Heart right ventricle (tissue), 16 donors: ENCODE results near the gene NDUFAF2. TPM values are rescaled to one million over a fixed set of nuclear protein-coding genes. Genes with fewer than 3 reads are reported as not detected.
"Not testable (repeated sequence)": the region's sequence is repeated elsewhere in the genome, so short reads cannot be mapped to it uniquely, and the experiment has no call there.

Source experiments
- ATAC-seq, 8 donors: fragments of 200-7000 bp; cut with Tn5 transposase; one replicate each; pipeline ENCODE4 v1.9.1; 2020; ENCODE audit warnings: mild to moderate bottlenecking in 8 of 8, moderate library complexity in 8 of 8, moderate number of reproducible peaks in 1 of 8
- DNase-seq, 2 donors: peaks; one replicate each; pipeline ENCODE4 v3.0.0-alpha.2; 2020
- H3K27ac ChIP-seq, 10 donors: fragments of 200-600 bp; sonication (generic) in 2 of 10; one replicate each; pipeline versions ENCODE4 v1.5.0 to v1.8.0; 2020 to 2022; ENCODE audit warnings: mild to moderate bottlenecking in 3 of 10
- H3K27me3 ChIP-seq, 7 donors: fragments of 200-600 bp; one replicate each; pipeline ENCODE4 v1.8.0; 2021 to 2022; ENCODE audit warnings: mild to moderate bottlenecking in 2 of 7
- H3K36me3 ChIP-seq, 9 donors: fragments of 200-600 bp; sonication (generic) in 1 of 9; one replicate each; pipeline versions ENCODE4 v1.5.0 to v1.8.0; 2020 to 2022; ENCODE audit warnings: mild to moderate bottlenecking in 2 of 9
- H3K4me1 ChIP-seq, 9 donors: fragments of 200-600 bp; sonication (generic) in 1 of 9; one replicate each; pipeline versions ENCODE4 v1.5.0 to v1.8.0; 2020 to 2022; ENCODE audit warnings: mild to moderate bottlenecking in 4 of 9
- H3K4me3 ChIP-seq, 10 donors: fragments of 200-600 bp; sonication (generic) in 2 of 10; one replicate each; pipeline versions ENCODE4 v1.5.0 to v1.8.0; 2020 to 2022; ENCODE audit warnings: mild to moderate bottlenecking in 7 of 10, moderate library complexity in 2 of 10
- H3K9me3 ChIP-seq, 11 donors: fragments of 200-600 bp in 10 of 11; sonication (generic) in 2 of 11; one replicate each; pipeline versions ENCODE4 v1.5.0 to v1.8.0; 2013 to 2022; ENCODE audit warnings: mild to moderate bottlenecking in 2 of 11, control low read depth in 1 of 11, moderate library complexity in 1 of 11
- CTCF ChIP-seq, 9 donors: fragments of 200-600 bp; sonication (generic) in 2 of 9; IDR thresholded peaks; one replicate each; pipeline versions ENCODE4 v1.5.0 to v1.8.0; 2021 to 2022; ENCODE audit warnings: antibody characterized with exemption in 9 of 9, mild to moderate bottlenecking in 5 of 9, moderate library complexity in 1 of 9
- WGBS, 2 donors: extraction: QIAGEN DNeasy Blood & Tissue Kit; methylation state at CpG; one replicate each; pipeline ENCODE4 v1.1.7; 2013; ENCODE audit warnings: inconsistent platforms in 1 of 2; 5-methylcytosine and 5-hydroxymethylcytosine counted together
- intact Hi-C, 10 donors: fragments of 100-400 bp; cut with DNase I; formaldehyde crosslinking; loops; one replicate each; pipeline versions ENCODE4 v1.11.1 to v1.14.2; 2022
- polyA plus RNA-seq, 2 donors: library from polyadenylated mRNA; stranded (reverse); fragments of 200-250 nt; gene quantifications; one replicate each; pipeline ENCODE4 v1.2.3, GENCODE V29; 2013
- total RNA-seq, 10 donors: library from RNA; stranded (reverse); fragmentation: NEBNext Ultra II Directional in 3 of 10; extraction: Animal tissue kit (Norgen Biotek cat#: 25700) in 3 of 10; gene quantifications; one replicate each; pipeline versions ENCODE4 v1.2.1 to v1.2.4, GENCODE V29; 2021 to 2023
- donor health status: Arrhythmogenic right ventricular cardiomyopathy.
- donor health status: ischemic (EF 13 %, LVEDD 7.1; RV severe dilation, severe dysfunction).
- donor health status: healthy with polysubstance abuse.
- donor health status: DM: no; HTN: yes; CAD: no.
- donor health status: DM: no; HTN: no; CAD: no.
- donor health status: ischemic (EF 25% LVEDD 6.9; RV normal size, moderate dysfunction).
- donor health status: ischemic (EF 25% LVEDD 5.7; RV mildly dilated, moderate dysfunction).
- donor health status: healthy.
- donor health status: DM: yes; HTN: yes; CAD: no.
- donor health status: Ischemic cardiomyopathy.
- donor health status: ischemic (EF 35%, LVEDD 5.7; RV mildly dilated, moderate dysfunction).
- donor health status: nonischemic (EF 11% LVEDD 7.7; RV severe dilation, severe dysfunction).
- donor health status: DM: yes; HTN: yes; CAD: no.
- donor health status: PGD.
- donor health status: ischemic (EF 29% LVEDD 5.4; RV normal size, mild dysfunction).
- donor health status: nonischemic (EF 23%, LVEDD 6.1; RV moderate dilation, normal function).

The NDUFAF2 gene
- total and polyA plus RNA-seq, 12 donors = 23.0 to 96.5 (median 32.0) TPM

- TF ChIP-seq CTCF (IDR thresholded peaks at IDR 0.05) = no peak
- DNase-seq = no peak
- Histone ChIP-seq H3K4me3 (no peak overlapping the region), H3K27me3 (no peaks in the 10 kb centered on the region), H3K27ac (no peak overlapping the region), H3K4me1 (peaks cover 0 to 13% (median 3%) of the 10 kb centered on the region in 9 donors), H3K36me3 (no peaks in the 10 kb centered on the region), H3K9me3 (peaks cover 0 to 38% (median 13%) of the 10 kb centered on the region in 11 donors)
- WGBS, 2 donors = 62 to 73% methylated on average over 3 of the region's 3 CpGs
- intact Hi-C loops = no loop called here
- ATAC-seq = no peak
Measured at GRCh38 chr5:60972231-60972630, 27.2 kb downstream of the NDUFAF2 start.

GRCh38 chr5:60977956-60978737 is 33.1 kb downstream of the NDUFAF2 start:
- no peak overlapping the region for H3K27ac ChIP-seq
- H3K27me3 ChIP-seq = no peaks in the 10 kb centered on the region
- peaks cover 0 to 21% (median 0%) of the 10 kb centered on the region in 11 donors for H3K9me3 ChIP-seq
- 67 to 77% methylated on average over 9 of the region's 9 CpGs for WGBS, 2 donors
- peaks cover 0 to 19% (median 4%) of the 10 kb centered on the region in 9 donors for H3K4me1 ChIP-seq
- H3K4me3 ChIP-seq = no peak overlapping the region
- ATAC-seq (peak in 3 of 8 donors; percentile 47), DNase-seq (no peak)
- H3K36me3 ChIP-seq = no peaks in the 10 kb centered on the region
- intact Hi-C loops = loop anchor here in 1 of 10 donors (2.0 kb wide), 1 partner anchor 27 kb away; no protein-coding TSS in a partner anchor
- no peak for TF ChIP-seq CTCF (IDR thresholded peaks at IDR 0.05)

- peaks cover 0 to 19% (median 4%) of the 10 kb centered on the region in 9 donors for H3K4me1 ChIP-seq
- H3K4me3 ChIP-seq = no peak overlapping the region
- 20 to 44% methylated on average over 1 of the region's 1 CpG for WGBS, 2 donors
- intact Hi-C loops = loop anchor here in 1 of 10 donors (2.0 kb wide), 1 partner anchor 28 kb away; no protein-coding TSS in a partner anchor
- H3K9me3 ChIP-seq = peaks cover 0 to 21% (median 0%) of the 10 kb centered on the region in 11 donors
- no peaks in the 10 kb centered on the region for H3K36me3 ChIP-seq
- ATAC-seq (peak in 1 of 8 donors; percentile 22), DNase-seq (no peak)
- H3K27me3 ChIP-seq = no peaks in the 10 kb centered on the region
- H3K27ac ChIP-seq = no peak overlapping the region
- no peak for TF ChIP-seq CTCF (IDR thresholded peaks at IDR 0.05)
Measured at GRCh38 chr5:60978968-60979367, 34.0 kb downstream of the NDUFAF2 start.

- H3K27ac ChIP-seq = no peak overlapping the region
- no peak overlapping the region for H3K4me3 ChIP-seq
- H3K4me1 ChIP-seq = peaks cover 0 to 19% (median 3%) of the 10 kb centered on the region in 9 donors
- no peak for TF ChIP-seq CTCF (IDR thresholded peaks at IDR 0.05)
- intact Hi-C loops = no loop called here
- no peaks in the 10 kb centered on the region for H3K27me3 ChIP-seq
- H3K9me3 ChIP-seq = peaks cover 0 to 27% (median 0%) of the 10 kb centered on the region in 11 donors
- DNase-seq (no peak), ATAC-seq (no peak)
- no peaks in the 10 kb centered on the region for H3K36me3 ChIP-seq
- 98 to 99% methylated on average over 2 of the region's 2 CpGs for WGBS, 2 donors
Measured at GRCh38 chr5:60980511-60980910, 35.5 kb downstream of the NDUFAF2 start.

GRCh38 chr5:60982127-60982526 is 37.1 kb downstream of the NDUFAF2 start:
- H3K9me3 ChIP-seq = peaks cover 0 to 33% (median 0%) of the 10 kb centered on the region in 11 donors
- ATAC-seq, H3K27me3 ChIP-seq, DNase-seq, H3K4me3 ChIP-seq, H3K27ac ChIP-seq, intact Hi-C loops, H3K36me3 ChIP-seq: not testable (repeated sequence)
- peaks cover 0 to 19% (median 0%) of the 10 kb centered on the region in 9 donors for H3K4me1 ChIP-seq
- 97 to 100% methylated on average over 3 of the region's 3 CpGs for WGBS, 2 donors
